HG02571 (cell line): ENCODE data around the gene HCRTR2.

ENCODE experiments used
- ATAC-seq: cut with Tn5 transposase; IDR thresholded peaks from one replicate; pipeline ENCODE4 v1.9.1; 2021; ENCODE audit warnings: mild to moderate bottlenecking, moderate library complexity; ENCODE audit not compliant: unreplicated experiment

Gene HCRTR2

DNA sequence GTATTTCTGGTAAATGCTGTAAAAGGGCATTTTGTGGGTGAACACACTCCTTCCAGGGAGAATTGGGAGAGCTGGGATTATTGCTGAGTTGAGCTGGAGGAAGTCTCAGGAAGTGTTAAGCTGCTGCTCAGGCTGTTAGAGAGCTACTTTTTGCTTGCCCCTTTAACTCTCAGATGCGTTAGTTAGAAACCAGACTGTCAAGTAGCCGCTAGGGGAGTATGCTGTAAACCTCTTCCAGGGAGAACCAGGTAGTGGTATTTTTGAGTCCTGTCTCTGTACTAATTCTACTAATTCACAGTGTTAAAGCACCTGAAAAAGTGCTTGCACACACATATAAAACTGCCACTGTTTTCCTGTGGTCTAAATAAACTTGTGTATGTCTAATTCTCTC is 146.4 kb downstream of the HCRTR2 start:
- ATAC-seq: no peak

DNA sequence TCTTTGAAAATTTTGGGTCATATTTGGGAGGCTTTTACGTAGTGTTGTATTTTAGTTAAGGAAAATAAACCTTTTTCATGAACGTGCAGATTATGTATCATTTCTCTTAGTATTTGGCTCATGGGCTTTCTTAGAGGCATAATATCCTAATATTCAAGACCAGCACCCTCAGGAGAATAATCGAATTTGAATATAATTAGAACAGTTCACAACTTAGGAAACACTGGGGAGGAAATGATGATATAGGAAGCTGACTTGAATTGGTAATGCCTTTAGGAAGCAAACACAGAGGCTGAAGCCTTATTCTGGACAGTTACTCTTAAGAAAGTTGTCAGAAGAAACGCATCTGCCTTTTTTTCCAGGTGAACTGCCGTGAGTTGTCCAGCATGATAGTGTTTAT is 152.9 kb downstream of the HCRTR2 start, which contains the start of gene GFRAL:
Gene GFRAL, plus strand, starts transcription at position 301 of the 400 bp plus-strand sequence. Its CDS starts 86 bp downstream, at position 387.
- ATAC-seq: no peak
